HCT116 (cell line): ENCODE results near the gene CATSPERE. TPM values are rescaled to one million over a fixed set of nuclear protein-coding genes. Genes with fewer than 3 reads are reported as not detected.
A peak's percentile ranks its signal among the peaks of the same experiment; 100 is the strongest.

Experiments used
- ATAC-seq: fragments of 200-7000 bp; cut with Tn5 transposase; 2 replicates; pipeline ENCODE4 v1.9.1; 2020; ENCODE audit warnings: mild to moderate bottlenecking, moderate library complexity
- BruUV-seq: library from RNA; stranded (reverse); fragments of 400-500 nt; replicated peaks from 2 replicates; lab custom pipeline; 2021; lab: Mats Ljungman, UMichigan
- CTCF ChIA-PET: fragments of 300-600 bp; sonication (Branson Sonifier 250); formaldehyde crosslinking; loops from one replicate; lab custom pipeline; 2021; ENCODE audit warnings: antibody characterized with exemption; lab: Charles Lee
- POLR2A ChIA-PET: fragments of 300-600, 350-600 bp; sonication (Branson Sonifier 250); formaldehyde crosslinking; loops from one replicate; lab custom pipeline; 2021; ENCODE audit warnings: antibody characterized with exemption; lab: Charles Lee
- RAD21 ChIA-PET, 2 experiments: fragments of 300-600 bp; sonication (Branson Sonifier 250); formaldehyde crosslinking; loops; one replicate each; lab custom pipeline; 2023; ENCODE audit warnings: low total read pairs in 2 of 2; ENCODE audit not compliant: uncharacterized antibody in 2 of 2, unreplicated experiment in 2 of 2, low non-redundant PET in 1 of 2; lab: Charles Lee
- DNase-seq: peaks from one replicate; pipeline ENCODE4 v3.0.0-alpha.2; 2010; ENCODE audit warnings: low read depth, low spot score
- H2AFZ ChIP-seq: fragments of 200-600 bp; shearing (Covaris generic), sonication (generic); 2 replicates; pipeline ENCODE4 v1.6.1; 2017; ENCODE audit warnings: low read depth, mixed run types, mixed read lengths, antibody characterized with exemption, low read length; ENCODE audit not compliant: poor library complexity, severe bottlenecking
- H3K27ac ChIP-seq: 2 replicates; pipeline ENCODE4 v1.5.1; 2012; ENCODE audit warnings: low read depth, low read length
- H3K27me3 ChIP-seq: fragments of 200-600 bp; sonication (generic); 2 replicates; pipeline ENCODE4 v1.6.1; 2016; ENCODE audit warnings: mixed run types, low read length, mixed read lengths; ENCODE audit not compliant: insufficient read depth
- H3K36me3 ChIP-seq, 2 experiments: fragments of 200-500 bp in 1 of 2; fragments of 200-600 bp in 1 of 2; sonication (Bioruptor generic) in 1 of 2; sonication (generic) in 1 of 2; 2 replicates each; pipeline versions ENCODE4 v1.5.1 to v1.6.1; 2014 to 2016; ENCODE audit warnings: low read length in 2 of 2, inconsistent platforms in 1 of 2, mixed read lengths in 1 of 2, mixed run types in 1 of 2; ENCODE audit not compliant: insufficient read depth in 2 of 2, control insufficient read depth in 1 of 2
- H3K4me1 ChIP-seq, 2 experiments: fragments of 200-600 bp in 1 of 2; sonication (generic) in 1 of 2; 2 replicates each; pipeline versions ENCODE4 v1.5.1 to v1.6.1; 2012 to 2017; ENCODE audit warnings: low read length in 2 of 2, inconsistent platforms in 1 of 2, mild to moderate bottlenecking in 1 of 2, mixed read lengths in 1 of 2, mixed run types in 1 of 2, moderate library complexity in 1 of 2; ENCODE audit not compliant: insufficient read depth in 2 of 2, control insufficient read depth in 1 of 2
- H3K4me2 ChIP-seq: fragments of 200-600 bp; sonication (generic); 2 replicates; pipeline ENCODE4 v1.6.1; 2017; ENCODE audit warnings: mixed run types, low read length, mixed read lengths
- H3K4me3 ChIP-seq, 2 experiments: fragments of 200-600 bp in 1 of 2; sonication (generic) in 1 of 2; replicated peaks in 1 of 2; 2 replicates each; pipeline ENCODE4 v1.5.1; 2011 to 2016; ENCODE audit warnings: low read length in 2 of 2, control low read depth in 1 of 2, low read depth in 1 of 2, mild to moderate bottlenecking in 1 of 2, mixed read lengths in 1 of 2, mixed run types in 1 of 2
- H3K79me2 ChIP-seq: fragments of 200-600 bp; sonication (generic); 2 replicates; pipeline ENCODE4 v1.6.1; 2017; ENCODE audit warnings: mild to moderate bottlenecking, mixed run types, low read length, moderate library complexity, mixed read lengths; ENCODE audit not compliant: insufficient read depth
- H3K9ac ChIP-seq: fragments of 200-600 bp; sonication (generic); 2 replicates; pipeline ENCODE4 v1.6.1; 2016; ENCODE audit warnings: low read length, mixed read lengths
- H3K9me2 ChIP-seq: fragments of 200-600 bp; sonication (generic), shearing (Covaris generic); 2 replicates; pipeline ENCODE4 v1.6.1; 2017; ENCODE audit warnings: mixed run types, mild to moderate bottlenecking, moderate library complexity; ENCODE audit not compliant: insufficient read depth
- H3K9me3 ChIP-seq, 2 experiments: fragments of 200-500 bp in 1 of 2; fragments of 200-600 bp in 1 of 2; sonication (Bioruptor generic) in 1 of 2; sonication (generic) in 1 of 2; 2 replicates each; pipeline ENCODE4 v1.6.1; 2014 to 2017; ENCODE audit warnings: low read length in 2 of 2, mixed read lengths in 2 of 2, inconsistent platforms in 1 of 2, low read depth in 1 of 2, mild to moderate bottlenecking in 1 of 2, mixed run types in 1 of 2, moderate library complexity in 1 of 2; ENCODE audit not compliant: control insufficient read depth in 1 of 2, insufficient read depth in 1 of 2
- H4K20me1 ChIP-seq: fragments of 200-600 bp; sonication (generic), shearing (Covaris generic); 2 replicates; pipeline ENCODE4 v1.6.1; 2017; ENCODE audit warnings: mixed run types, mild to moderate bottlenecking, moderate library complexity; ENCODE audit not compliant: insufficient read depth
- CEBPB ChIP-seq: IDR thresholded peaks from 2 replicates; pipeline ENCODE4 v1.6.1; 2012; ENCODE audit warnings: low read depth
- POLR2AphosphoS5 ChIP-seq: IDR thresholded peaks from 2 replicates; pipeline ENCODE4 v1.6.1; 2011; ENCODE audit warnings: mild to moderate bottlenecking, low read depth, low read length, moderate library complexity
- YY1 ChIP-seq: IDR thresholded peaks from 2 replicates; pipeline ENCODE4 v1.6.1; 2011; ENCODE audit warnings: low read length, low read depth, moderate library complexity, mild to moderate bottlenecking; ENCODE audit not compliant: insufficient replicate concordance; ENCODE audit errors: extremely low read depth
- intact Hi-C: fragments of 100-400 bp; cut with micrococcal nuclease; formaldehyde crosslinking; loops from 2 replicates; pipeline ENCODE4 v1.10.0; 2022
- total RNA-seq: library from RNA; stranded (reverse); gene quantifications from one replicate; pipeline ENCODE4 v1.2.1, GENCODE V29; 2021; ENCODE audit not compliant: unreplicated experiment
- TF ChIP-seq, protein P1 (sequence below): IDR thresholded peaks from 2 replicates; pipeline ENCODE4 v1.6.1; 2011; ENCODE audit warnings: mild to moderate bottlenecking, low read length, moderate library complexity; ENCODE audit not compliant: insufficient replicate concordance; ENCODE audit errors: extremely low read depth
- TF ChIP-seq, protein P2 (sequence below): IDR thresholded peaks from 2 replicates; pipeline ENCODE4 v1.6.1; 2012

Gene CATSPERE
- total RNA-seq, 1 experiment from 2014 or later = 0.34 TPM

DNA sequence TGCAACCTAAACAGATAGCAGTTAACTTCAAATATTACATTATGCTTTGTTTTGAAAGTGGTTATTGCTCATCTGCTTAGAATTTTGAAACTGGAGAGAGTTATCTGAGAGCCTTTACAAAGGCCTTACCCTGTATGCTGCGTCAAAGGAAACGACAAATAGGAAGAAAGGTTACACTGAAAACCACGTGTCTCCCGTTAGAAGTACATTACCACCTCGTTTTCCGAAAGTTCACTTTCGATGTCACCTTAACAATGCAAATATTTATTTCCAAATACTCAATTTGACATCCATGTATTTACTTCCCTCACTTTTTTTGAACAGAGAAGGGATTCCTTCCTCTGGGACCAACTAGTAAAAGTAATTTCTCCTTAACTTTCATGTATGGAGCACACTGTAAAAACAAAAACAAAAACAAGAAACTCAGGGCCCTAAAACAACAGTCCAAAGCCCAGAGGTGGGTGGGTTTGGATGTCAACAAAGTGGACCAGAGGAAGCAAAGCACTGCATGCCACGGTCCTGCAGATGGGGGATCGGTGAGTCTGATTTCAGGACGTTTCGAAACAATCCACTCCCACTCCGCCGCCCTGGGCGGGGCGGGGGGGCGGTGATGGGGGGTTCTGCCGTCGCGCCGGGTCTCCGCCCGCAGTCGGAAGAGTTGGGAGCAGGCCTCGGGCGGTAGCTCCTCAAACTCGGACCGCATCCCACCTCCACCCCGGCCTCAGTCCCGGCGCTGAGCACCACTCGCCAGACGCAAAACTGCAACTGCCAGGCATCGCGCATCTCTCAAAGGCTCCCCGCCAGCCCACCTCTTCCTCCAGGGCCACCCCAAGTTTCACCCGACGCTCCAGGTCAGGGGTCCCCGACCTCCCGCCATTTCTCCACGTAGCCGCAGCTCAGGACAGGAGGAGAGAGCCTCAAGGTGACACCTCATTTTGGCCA, 10.2 kb upstream of the CATSPERE start:
- H3K9ac ChIP-seq = peak overlapping the region; percentile 95
- H3K27ac ChIP-seq = peak overlapping the region; percentile 93
- peak overlapping the region; percentile 86 for H3K4me2 ChIP-seq
- H2AFZ ChIP-seq = no peak overlapping the region
- H3K79me2 ChIP-seq = peaks cover 58% of the 10 kb centered on the region
- H3K4me1 ChIP-seq = peaks cover 4 to 17% of the 10 kb centered on the region in 2 experiments; a peak in 3 of 4 replicates
- BruUV-seq = no TSS peak
- no peaks in the 10 kb centered on the region for H3K9me3 ChIP-seq
- ChIA-PET POLR2A (no interaction called here), RAD21 (no interaction called here), CTCF (no interaction called here)
- DNase-seq = no peak
- TF ChIP-seq POLR2AphosphoS5 (peak; percentile 25; the same call in 1 of the 2 replicates), CEBPB (peak; percentile 56), YY1 (peak; percentile 82)
- TF ChIP-seq, protein P1, sequence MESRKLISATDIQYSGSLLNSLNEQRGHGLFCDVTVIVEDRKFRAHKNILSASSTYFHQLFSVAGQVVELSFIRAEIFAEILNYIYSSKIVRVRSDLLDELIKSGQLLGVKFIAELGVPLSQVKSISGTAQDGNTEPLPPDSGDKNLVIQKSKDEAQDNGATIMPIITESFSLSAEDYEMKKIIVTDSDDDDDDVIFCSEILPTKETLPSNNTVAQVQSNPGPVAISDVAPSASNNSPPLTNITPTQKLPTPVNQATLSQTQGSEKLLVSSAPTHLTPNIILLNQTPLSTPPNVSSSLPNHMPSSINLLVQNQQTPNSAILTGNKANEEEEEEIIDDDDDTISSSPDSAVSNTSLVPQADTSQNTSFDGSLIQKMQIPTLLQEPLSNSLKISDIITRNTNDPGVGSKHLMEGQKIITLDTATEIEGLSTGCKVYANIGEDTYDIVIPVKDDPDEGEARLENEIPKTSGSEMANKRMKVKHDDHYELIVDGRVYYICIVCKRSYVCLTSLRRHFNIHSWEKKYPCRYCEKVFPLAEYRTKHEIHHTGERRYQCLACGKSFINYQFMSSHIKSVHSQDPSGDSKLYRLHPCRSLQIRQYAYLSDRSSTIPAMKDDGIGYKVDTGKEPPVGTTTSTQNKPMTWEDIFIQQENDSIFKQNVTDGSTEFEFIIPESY = no peak
- TF ChIP-seq, protein P2, sequence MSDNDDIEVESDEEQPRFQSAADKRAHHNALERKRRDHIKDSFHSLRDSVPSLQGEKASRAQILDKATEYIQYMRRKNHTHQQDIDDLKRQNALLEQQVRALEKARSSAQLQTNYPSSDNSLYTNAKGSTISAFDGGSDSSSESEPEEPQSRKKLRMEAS = peak; percentile 70
- no peaks in the 10 kb centered on the region for H3K9me2 ChIP-seq
- peak; percentile 8 for ATAC-seq
- H3K36me3 ChIP-seq = peaks cover 3 to 17% of the 10 kb centered on the region in 2 experiments; a peak in 2 of 4 replicates
- peak overlapping the region; percentile 92 for H3K4me3 ChIP-seq
- intact Hi-C loops = loop anchor here (10.0 kb wide), 1 partner anchor 344 kb away; no protein-coding TSS in a partner anchor
- H4K20me1 ChIP-seq = no peaks in the 10 kb centered on the region; the same call in 1 of the 2 replicates
- no peaks in the 10 kb centered on the region for H3K27me3 ChIP-seq
